EL (cell line): Measurements from ENCODE around the gene ST6GALNAC2.
"Not testable (repeated sequence)": the region's sequence is repeated elsewhere in the genome, so short reads cannot be mapped to it uniquely, and the experiment has no call there.

Experiments
- DNase-seq: peaks from one replicate; pipeline ENCODE4 v3.0.0-alpha.2; 2016

Gene ST6GALNAC2

GRCh38 chr17:76585649-76586593, at the start of gene ST6GALNAC2:
ST6GALNAC2 (minus strand) TSS chr17:76585860; CDS start chr17:76585808, 52 bp downstream.
- DNase-seq, result peak; percentile 66

- DNase-seq, result peak; percentile 48
Measured at GRCh38 chr17:76635039-76635438, 49.4 kb upstream of the ST6GALNAC2 start.

GRCh38 chr17:76633628-76634328, 48.1 kb upstream of the ST6GALNAC2 start:
- no peak for DNase-seq

- no peak for DNase-seq
Measured at GRCh38 chr17:76631821-76632565, 46.3 kb upstream of the ST6GALNAC2 start.

- DNase-seq, result no peak
Measured at GRCh38 chr17:76630151-76630550, 44.5 kb upstream of the ST6GALNAC2 start.

- no peak for DNase-seq
Measured at GRCh38 chr17:76627510-76627909, 41.9 kb upstream of the ST6GALNAC2 start.

- DNase-seq, result no peak
Measured at GRCh38 chr17:76626442-76626841, 40.8 kb upstream of the ST6GALNAC2 start.

GRCh38 chr17:76625496-76625895, 39.8 kb upstream of the ST6GALNAC2 start:
- DNase-seq, result no peak

GRCh38 chr17:76623271-76624146, 37.8 kb upstream of the ST6GALNAC2 start:
- DNase-seq, result peak; percentile 66

- DNase-seq, result no peak
Measured at GRCh38 chr17:76617838-76618237, 32.2 kb upstream of the ST6GALNAC2 start.

- no peak for DNase-seq
Measured at GRCh38 chr17:76614912-76615617, 29.4 kb upstream of the ST6GALNAC2 start.

GRCh38 chr17:76614064-76614759, 28.6 kb upstream of the ST6GALNAC2 start:
- not testable (repeated sequence) for DNase-seq

GRCh38 chr17:76612977-76613851, 27.6 kb upstream of the ST6GALNAC2 start:
- no peak for DNase-seq

- no peak for DNase-seq
Measured at GRCh38 chr17:76612465-76612864, 26.8 kb upstream of the ST6GALNAC2 start.

- DNase-seq, result no peak
Measured at GRCh38 chr17:76611758-76612157, 26.1 kb upstream of the ST6GALNAC2 start.

GRCh38 chr17:76611080-76611749, 25.6 kb upstream of the ST6GALNAC2 start:
- DNase-seq, result not testable (repeated sequence)

- DNase-seq, result not testable (repeated sequence)
Measured at GRCh38 chr17:76606685-76607084, 21.0 kb upstream of the ST6GALNAC2 start.

- DNase-seq, result no peak
Measured at GRCh38 chr17:76601065-76601464, 15.4 kb upstream of the ST6GALNAC2 start.
